WTC11 (cell line): ENCODE measurements around the gene CFAP299.
"Not testable (repeated sequence)": the region's sequence is repeated elsewhere in the genome, so short reads cannot be mapped to it uniquely, and the experiment has no call there.

Experiments used
- ELF4 ChIP-seq: sonication (generic); formaldehyde crosslinking; IDR thresholded peaks from 2 replicates; pipeline ENCODE4 v1.8.1; 2022; ENCODE audit warnings: low read depth, mild to moderate bottlenecking, moderate library complexity, missing genetic modification reagents
- NR2C2 ChIP-seq: sonication (generic); formaldehyde crosslinking; IDR thresholded peaks from 2 replicates; pipeline ENCODE4 v1.8.0; 2022; ENCODE audit warnings: mild to moderate bottlenecking, missing genetic modification reagents
- ZNF219 ChIP-seq: sonication (generic); formaldehyde crosslinking; IDR thresholded peaks from 2 replicates; pipeline ENCODE4 v1.8.0; 2023; ENCODE audit warnings: missing genetic modification reagents, mild to moderate bottlenecking, borderline replicate concordance
- TF ChIP-seq, protein P1 (sequence below): sonication (generic); formaldehyde crosslinking; IDR thresholded peaks from 2 replicates; pipeline ENCODE4 v1.8.1; 2023; ENCODE audit warnings: mild to moderate bottlenecking, missing genetic modification reagents, moderate library complexity
- TF ChIP-seq, protein P2 (sequence below): fragments of 200-600 bp; IDR thresholded peaks from 2 replicates; pipeline ENCODE4 v1.8.0; 2022; ENCODE audit warnings: antibody characterized with exemption
- TF ChIP-seq, protein P3 (sequence below): sonication (generic); formaldehyde crosslinking; IDR thresholded peaks from 2 replicates; pipeline ENCODE4 v1.8.1; 2023; ENCODE audit warnings: mild to moderate bottlenecking, missing genetic modification reagents, borderline replicate concordance
- TF ChIP-seq, protein P4 (sequence below): sonication (generic); formaldehyde crosslinking; IDR thresholded peaks from 2 replicates; pipeline ENCODE4 v1.8.0; 2022; ENCODE audit warnings: mild to moderate bottlenecking, missing genetic modification reagents
- TF ChIP-seq, protein P5 (sequence below): sonication (generic); formaldehyde crosslinking; IDR thresholded peaks from 2 replicates; pipeline ENCODE4 v1.8.0; 2022; ENCODE audit warnings: mild to moderate bottlenecking, missing genetic modification reagents
- TF ChIP-seq, protein P6 (sequence below): sonication (generic); formaldehyde crosslinking; IDR thresholded peaks from 2 replicates; pipeline ENCODE4 v1.8.1; 2022; ENCODE audit warnings: mild to moderate bottlenecking, missing genetic modification reagents, moderate library complexity, borderline replicate concordance
- TF ChIP-seq, protein P7 (sequence below): sonication (generic); formaldehyde crosslinking; conservative IDR thresholded peaks from 2 replicates; pipeline ENCODE4 v1.8.1; 2022; ENCODE audit warnings: mild to moderate bottlenecking, missing genetic modification reagents

DNA sequence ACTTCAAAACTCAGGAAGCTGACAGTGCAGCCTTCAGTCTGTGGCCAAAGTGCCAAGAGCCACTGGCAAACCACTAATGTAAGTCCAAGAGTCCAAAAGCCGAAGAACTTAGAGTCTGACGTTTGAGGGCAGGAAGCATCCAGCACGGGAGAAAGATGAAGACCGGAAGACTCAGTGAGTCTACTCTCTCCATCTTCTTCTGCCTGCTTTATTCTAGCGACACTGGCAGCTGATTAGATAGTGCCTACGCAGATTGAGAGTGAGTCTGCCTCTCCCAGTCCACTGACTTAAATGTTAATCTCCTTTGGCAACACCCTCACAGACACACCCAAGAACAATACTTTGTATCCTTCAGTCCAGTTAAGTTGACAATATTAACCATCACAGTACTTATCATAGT is 414.0 kb downstream of the CFAP299 start:
- TF ChIP-seq ZNF219, NR2C2, ELF4 (CRISPR knock-in tag): not testable (repeated sequence)
- TF ChIP-seq, protein P1, sequence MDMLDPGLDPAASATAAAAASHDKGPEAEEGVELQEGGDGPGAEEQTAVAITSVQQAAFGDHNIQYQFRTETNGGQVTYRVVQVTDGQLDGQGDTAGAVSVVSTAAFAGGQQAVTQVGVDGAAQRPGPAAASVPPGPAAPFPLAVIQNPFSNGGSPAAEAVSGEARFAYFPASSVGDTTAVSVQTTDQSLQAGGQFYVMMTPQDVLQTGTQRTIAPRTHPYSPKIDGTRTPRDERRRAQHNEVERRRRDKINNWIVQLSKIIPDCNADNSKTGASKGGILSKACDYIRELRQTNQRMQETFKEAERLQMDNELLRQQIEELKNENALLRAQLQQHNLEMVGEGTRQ (CRISPR knock-in tag): not testable (repeated sequence)
- TF ChIP-seq, protein P2, sequence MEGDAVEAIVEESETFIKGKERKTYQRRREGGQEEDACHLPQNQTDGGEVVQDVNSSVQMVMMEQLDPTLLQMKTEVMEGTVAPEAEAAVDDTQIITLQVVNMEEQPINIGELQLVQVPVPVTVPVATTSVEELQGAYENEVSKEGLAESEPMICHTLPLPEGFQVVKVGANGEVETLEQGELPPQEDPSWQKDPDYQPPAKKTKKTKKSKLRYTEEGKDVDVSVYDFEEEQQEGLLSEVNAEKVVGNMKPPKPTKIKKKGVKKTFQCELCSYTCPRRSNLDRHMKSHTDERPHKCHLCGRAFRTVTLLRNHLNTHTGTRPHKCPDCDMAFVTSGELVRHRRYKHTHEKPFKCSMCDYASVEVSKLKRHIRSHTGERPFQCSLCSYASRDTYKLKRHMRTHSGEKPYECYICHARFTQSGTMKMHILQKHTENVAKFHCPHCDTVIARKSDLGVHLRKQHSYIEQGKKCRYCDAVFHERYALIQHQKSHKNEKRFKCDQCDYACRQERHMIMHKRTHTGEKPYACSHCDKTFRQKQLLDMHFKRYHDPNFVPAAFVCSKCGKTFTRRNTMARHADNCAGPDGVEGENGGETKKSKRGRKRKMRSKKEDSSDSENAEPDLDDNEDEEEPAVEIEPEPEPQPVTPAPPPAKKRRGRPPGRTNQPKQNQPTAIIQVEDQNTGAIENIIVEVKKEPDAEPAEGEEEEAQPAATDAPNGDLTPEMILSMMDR: not testable (repeated sequence)
- TF ChIP-seq, protein P3, sequence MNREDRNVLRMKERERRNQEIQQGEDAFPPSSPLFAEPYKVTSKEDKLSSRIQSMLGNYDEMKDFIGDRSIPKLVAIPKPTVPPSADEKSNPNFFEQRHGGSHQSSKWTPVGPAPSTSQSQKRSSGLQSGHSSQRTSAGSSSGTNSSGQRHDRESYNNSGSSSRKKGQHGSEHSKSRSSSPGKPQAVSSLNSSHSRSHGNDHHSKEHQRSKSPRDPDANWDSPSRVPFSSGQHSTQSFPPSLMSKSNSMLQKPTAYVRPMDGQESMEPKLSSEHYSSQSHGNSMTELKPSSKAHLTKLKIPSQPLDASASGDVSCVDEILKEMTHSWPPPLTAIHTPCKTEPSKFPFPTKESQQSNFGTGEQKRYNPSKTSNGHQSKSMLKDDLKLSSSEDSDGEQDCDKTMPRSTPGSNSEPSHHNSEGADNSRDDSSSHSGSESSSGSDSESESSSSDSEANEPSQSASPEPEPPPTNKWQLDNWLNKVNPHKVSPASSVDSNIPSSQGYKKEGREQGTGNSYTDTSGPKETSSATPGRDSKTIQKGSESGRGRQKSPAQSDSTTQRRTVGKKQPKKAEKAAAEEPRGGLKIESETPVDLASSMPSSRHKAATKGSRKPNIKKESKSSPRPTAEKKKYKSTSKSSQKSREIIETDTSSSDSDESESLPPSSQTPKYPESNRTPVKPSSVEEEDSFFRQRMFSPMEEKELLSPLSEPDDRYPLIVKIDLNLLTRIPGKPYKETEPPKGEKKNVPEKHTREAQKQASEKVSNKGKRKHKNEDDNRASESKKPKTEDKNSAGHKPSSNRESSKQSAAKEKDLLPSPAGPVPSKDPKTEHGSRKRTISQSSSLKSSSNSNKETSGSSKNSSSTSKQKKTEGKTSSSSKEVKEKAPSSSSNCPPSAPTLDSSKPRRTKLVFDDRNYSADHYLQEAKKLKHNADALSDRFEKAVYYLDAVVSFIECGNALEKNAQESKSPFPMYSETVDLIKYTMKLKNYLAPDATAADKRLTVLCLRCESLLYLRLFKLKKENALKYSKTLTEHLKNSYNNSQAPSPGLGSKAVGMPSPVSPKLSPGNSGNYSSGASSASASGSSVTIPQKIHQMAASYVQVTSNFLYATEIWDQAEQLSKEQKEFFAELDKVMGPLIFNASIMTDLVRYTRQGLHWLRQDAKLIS (CRISPR knock-in tag): not testable (repeated sequence)
- TF ChIP-seq, protein P4, sequence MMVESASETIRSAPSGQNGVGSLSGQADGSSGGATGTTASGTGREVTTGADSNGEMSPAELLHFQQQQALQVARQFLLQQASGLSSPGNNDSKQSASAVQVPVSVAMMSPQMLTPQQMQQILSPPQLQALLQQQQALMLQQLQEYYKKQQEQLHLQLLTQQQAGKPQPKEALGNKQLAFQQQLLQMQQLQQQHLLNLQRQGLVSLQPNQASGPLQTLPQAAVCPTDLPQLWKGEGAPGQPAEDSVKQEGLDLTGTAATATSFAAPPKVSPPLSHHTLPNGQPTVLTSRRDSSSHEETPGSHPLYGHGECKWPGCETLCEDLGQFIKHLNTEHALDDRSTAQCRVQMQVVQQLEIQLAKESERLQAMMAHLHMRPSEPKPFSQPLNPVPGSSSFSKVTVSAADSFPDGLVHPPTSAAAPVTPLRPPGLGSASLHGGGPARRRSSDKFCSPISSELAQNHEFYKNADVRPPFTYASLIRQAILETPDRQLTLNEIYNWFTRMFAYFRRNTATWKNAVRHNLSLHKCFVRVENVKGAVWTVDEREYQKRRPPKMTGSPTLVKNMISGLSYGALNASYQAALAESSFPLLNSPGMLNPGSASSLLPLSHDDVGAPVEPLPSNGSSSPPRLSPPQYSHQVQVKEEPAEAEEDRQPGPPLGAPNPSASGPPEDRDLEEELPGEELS (CRISPR knock-in tag): not testable (repeated sequence)
- TF ChIP-seq, protein P5, sequence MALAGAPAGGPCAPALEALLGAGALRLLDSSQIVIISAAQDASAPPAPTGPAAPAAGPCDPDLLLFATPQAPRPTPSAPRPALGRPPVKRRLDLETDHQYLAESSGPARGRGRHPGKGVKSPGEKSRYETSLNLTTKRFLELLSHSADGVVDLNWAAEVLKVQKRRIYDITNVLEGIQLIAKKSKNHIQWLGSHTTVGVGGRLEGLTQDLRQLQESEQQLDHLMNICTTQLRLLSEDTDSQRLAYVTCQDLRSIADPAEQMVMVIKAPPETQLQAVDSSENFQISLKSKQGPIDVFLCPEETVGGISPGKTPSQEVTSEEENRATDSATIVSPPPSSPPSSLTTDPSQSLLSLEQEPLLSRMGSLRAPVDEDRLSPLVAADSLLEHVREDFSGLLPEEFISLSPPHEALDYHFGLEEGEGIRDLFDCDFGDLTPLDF (CRISPR knock-in tag): not testable (repeated sequence)
- TF ChIP-seq, protein P6, sequence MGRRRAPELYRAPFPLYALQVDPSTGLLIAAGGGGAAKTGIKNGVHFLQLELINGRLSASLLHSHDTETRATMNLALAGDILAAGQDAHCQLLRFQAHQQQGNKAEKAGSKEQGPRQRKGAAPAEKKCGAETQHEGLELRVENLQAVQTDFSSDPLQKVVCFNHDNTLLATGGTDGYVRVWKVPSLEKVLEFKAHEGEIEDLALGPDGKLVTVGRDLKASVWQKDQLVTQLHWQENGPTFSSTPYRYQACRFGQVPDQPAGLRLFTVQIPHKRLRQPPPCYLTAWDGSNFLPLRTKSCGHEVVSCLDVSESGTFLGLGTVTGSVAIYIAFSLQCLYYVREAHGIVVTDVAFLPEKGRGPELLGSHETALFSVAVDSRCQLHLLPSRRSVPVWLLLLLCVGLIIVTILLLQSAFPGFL (CRISPR knock-in tag): not testable (repeated sequence)
- TF ChIP-seq, protein P7, sequence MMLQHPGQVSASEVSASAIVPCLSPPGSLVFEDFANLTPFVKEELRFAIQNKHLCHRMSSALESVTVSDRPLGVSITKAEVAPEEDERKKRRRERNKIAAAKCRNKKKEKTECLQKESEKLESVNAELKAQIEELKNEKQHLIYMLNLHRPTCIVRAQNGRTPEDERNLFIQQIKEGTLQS (CRISPR knock-in tag): not testable (repeated sequence)
